Astrocyte (in vitro differentiated cells and primary cell): ENCODE measurements around the gene MGAT5.

Experiments used
- EZH2 ChIP-seq: IDR thresholded peaks from 2 replicates; pipeline ENCODE4 v1.6.1; 2012; ENCODE audit warnings: mild to moderate bottlenecking, low read length, inconsistent platforms; ENCODE audit not compliant: insufficient read depth
- TF ChIP-seq, protein P1 (sequence below): IDR thresholded peaks from 2 replicates; pipeline ENCODE4 v1.5.1; 2011; ENCODE audit warnings: low read depth, mild to moderate bottlenecking, inconsistent platforms, low read length, moderate library complexity; ENCODE audit not compliant: insufficient read depth

DNA sequence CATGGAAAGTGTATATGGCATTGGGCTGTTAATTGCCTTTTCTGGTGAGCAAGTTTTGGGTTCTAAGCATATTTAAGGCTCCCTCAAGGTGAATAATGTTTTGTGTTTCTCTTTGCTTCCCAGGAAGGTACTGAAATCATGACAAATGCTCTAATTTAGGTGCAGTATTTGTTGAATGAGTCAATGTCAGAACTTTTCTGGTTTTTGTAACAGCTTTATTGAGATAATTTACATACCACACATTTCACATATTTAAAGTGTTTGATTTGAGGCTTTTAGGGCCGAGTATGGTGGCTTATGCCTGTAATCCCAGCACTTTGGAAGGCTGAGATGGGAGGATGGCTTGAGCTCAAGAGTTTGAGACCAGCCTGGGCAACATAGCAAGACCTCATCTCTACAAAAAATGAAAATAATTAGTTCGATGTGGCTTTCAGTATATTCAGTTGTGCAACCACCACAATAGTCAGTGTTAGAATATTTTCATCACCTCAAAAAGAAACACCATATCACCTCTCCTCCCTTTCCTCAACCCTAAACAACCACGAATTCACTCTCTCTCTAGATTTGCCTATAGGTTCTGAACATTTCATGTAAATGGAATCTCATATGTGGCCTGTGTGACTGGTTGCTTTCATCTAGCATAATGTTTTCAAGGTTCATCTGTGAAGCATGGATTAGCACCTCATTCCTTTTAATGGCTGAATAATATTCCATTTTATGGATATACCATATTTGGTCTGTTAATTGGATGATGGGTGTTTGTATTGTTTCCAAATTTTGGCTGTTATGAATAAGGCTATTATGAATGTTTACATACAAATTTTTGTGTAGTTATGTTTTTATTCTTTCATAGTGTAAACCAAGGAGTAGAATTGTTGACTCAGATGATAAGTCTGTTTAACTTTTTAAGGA lies 54.9 kb downstream of the MGAT5 start:
- TF ChIP-seq, protein P1, sequence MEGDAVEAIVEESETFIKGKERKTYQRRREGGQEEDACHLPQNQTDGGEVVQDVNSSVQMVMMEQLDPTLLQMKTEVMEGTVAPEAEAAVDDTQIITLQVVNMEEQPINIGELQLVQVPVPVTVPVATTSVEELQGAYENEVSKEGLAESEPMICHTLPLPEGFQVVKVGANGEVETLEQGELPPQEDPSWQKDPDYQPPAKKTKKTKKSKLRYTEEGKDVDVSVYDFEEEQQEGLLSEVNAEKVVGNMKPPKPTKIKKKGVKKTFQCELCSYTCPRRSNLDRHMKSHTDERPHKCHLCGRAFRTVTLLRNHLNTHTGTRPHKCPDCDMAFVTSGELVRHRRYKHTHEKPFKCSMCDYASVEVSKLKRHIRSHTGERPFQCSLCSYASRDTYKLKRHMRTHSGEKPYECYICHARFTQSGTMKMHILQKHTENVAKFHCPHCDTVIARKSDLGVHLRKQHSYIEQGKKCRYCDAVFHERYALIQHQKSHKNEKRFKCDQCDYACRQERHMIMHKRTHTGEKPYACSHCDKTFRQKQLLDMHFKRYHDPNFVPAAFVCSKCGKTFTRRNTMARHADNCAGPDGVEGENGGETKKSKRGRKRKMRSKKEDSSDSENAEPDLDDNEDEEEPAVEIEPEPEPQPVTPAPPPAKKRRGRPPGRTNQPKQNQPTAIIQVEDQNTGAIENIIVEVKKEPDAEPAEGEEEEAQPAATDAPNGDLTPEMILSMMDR, result no peak
- TF ChIP-seq EZH2, result no peak
